Gastroesophageal sphincter (tissue), 4 donors: ENCODE measurements around the gene MX2. TPM values are rescaled to one million over a fixed set of nuclear protein-coding genes. Genes with fewer than 3 reads are reported as not detected.

Experiments used
- ATAC-seq: fragments of 150-250 bp; one replicate; pipeline ENCODE4 v1.9.1; 2016; ENCODE audit warnings: mild to moderate bottlenecking, moderate library complexity
- H3K27ac ChIP-seq, 4 donors: fragments of 200-600 bp; sonication (generic) in 3 of 4; 1 replicate in 3 of 4; 2 replicates in 1 of 4; pipeline ENCODE4 v1.5.1; 2016 to 2019
- H3K27me3 ChIP-seq: fragments of 200-600 bp; sonication (generic); one replicate; pipeline ENCODE4 v1.5.1; 2019
- H3K36me3 ChIP-seq, 2 donors: fragments of 200-600 bp; sonication (generic); one replicate each; pipeline ENCODE4 v1.5.1; 2019; ENCODE audit warnings: control low read depth in 1 of 2
- H3K4me1 ChIP-seq, 3 donors: fragments of 200-600 bp; sonication (generic); 1 replicate in 2 of 3; 2 replicates in 1 of 3; pipeline ENCODE4 v1.5.1; 2016 to 2019; ENCODE audit warnings: control low read depth in 2 of 3
- H3K4me3 ChIP-seq, 2 donors: fragments of 200-600 bp; sonication (generic); one replicate each; pipeline ENCODE4 v1.5.1; 2019; ENCODE audit warnings: mild to moderate bottlenecking in 1 of 2, moderate library complexity in 1 of 2
- H3K9me3 ChIP-seq, 3 donors: fragments of 200-600 bp; sonication (generic); one replicate each; pipeline ENCODE4 v1.5.1; 2017 to 2019; ENCODE audit warnings: control low read depth in 2 of 3
- CTCF ChIP-seq, 4 experiments: fragments of 200-600 bp in 2 of 4; fragments of 450-650 bp in 2 of 4; sonication (generic) in 1 of 4; IDR thresholded peaks; one replicate each; pipeline ENCODE4 v1.5.1; 2017 to 2019; ENCODE audit warnings: antibody characterized with exemption in 4 of 4, mild to moderate bottlenecking in 2 of 4, moderate library complexity in 2 of 4
- EP300 ChIP-seq: sonication (generic); formaldehyde crosslinking; IDR thresholded peaks from one replicate; pipeline ENCODE4 v1.6.1; 2017; ENCODE audit warnings: antibody characterized with exemption, mild to moderate bottlenecking
- POLR2A ChIP-seq, 2 donors: fragments of 450-650 bp; IDR thresholded peaks; one replicate each; pipeline ENCODE4 v1.6.1; 2017; ENCODE audit warnings: antibody characterized with exemption in 2 of 2, mild to moderate bottlenecking in 2 of 2, moderate library complexity in 1 of 2
- POLR2AphosphoS5 ChIP-seq: sonication (generic); formaldehyde crosslinking; IDR thresholded peaks from one replicate; pipeline ENCODE4 v1.6.1; 2017; ENCODE audit warnings: antibody characterized with exemption
- WGBS, 2 donors: methylation state at CpG; one replicate each; pipeline ENCODE4 v1.1.5; 2018; ENCODE audit warnings: low coverage in 1 of 2; 5-methylcytosine and 5-hydroxymethylcytosine counted together
- total RNA-seq, 4 donors: library from RNA; depleted of rRNA; stranded (reverse); fragments of >200 nt; gene quantifications; one replicate each; pipeline ENCODE4 v1.1.0, GENCODE V29; 2016

The MX2 gene
- total RNA-seq, 4 donors from 2014 or later: 7.3 to 16.3 (median 11.2) TPM

GRCh38 chr21:41438425-41439113 is 76.7 kb downstream of the MX2 start:
- Histone ChIP-seq H3K4me3 (no peak overlapping the region), H3K36me3 (peaks cover 2 to 100% of the 10 kb centered on the region in 2 donors), H3K27me3 (no peaks in the 10 kb centered on the region), H3K9me3 (peaks cover 0 to 7% (median 0%) of the 10 kb centered on the region in 3 donors), H3K4me1 (no peaks in the 10 kb centered on the region), H3K27ac (no peak overlapping the region)
- no peak for TF ChIP-seq EP300
- TF ChIP-seq POLR2AphosphoS5: no peak
- TF ChIP-seq POLR2A (IDR thresholded peaks at IDR 0.05): no peak
- no peak for TF ChIP-seq CTCF (IDR thresholded peaks at IDR 0.05)
- ATAC-seq: no peak
- WGBS, 2 donors: 91 to 100% methylated on average over 3 to 7 of the region's 13 CpGs

- TF ChIP-seq POLR2A (IDR thresholded peaks at IDR 0.05) (no peak), EP300 (no peak), POLR2AphosphoS5 (no peak), CTCF (IDR thresholded peaks at IDR 0.05) (no peak)
- H3K27me3 ChIP-seq: no peaks in the 10 kb centered on the region
- ATAC-seq: no peak
- no peaks in the 10 kb centered on the region for H3K4me1 ChIP-seq
- 55 to 78% methylated on average over 3 to 4 of the region's 4 CpGs for WGBS, 2 donors
- H3K36me3 ChIP-seq: peaks cover 2 to 100% of the 10 kb centered on the region in 2 donors
- H3K9me3 ChIP-seq: peaks cover 0 to 7% (median 0%) of the 10 kb centered on the region in 3 donors
- H3K27ac ChIP-seq: no peak overlapping the region
- no peak overlapping the region for H3K4me3 ChIP-seq
These were observed 77.4 kb downstream of the MX2 start for GRCh38 chr21:41439248-41439647.

- Histone ChIP-seq H3K4me1 (no peaks in the 10 kb centered on the region), H3K27me3 (no peaks in the 10 kb centered on the region), H3K36me3 (peaks cover 2 to 100% of the 10 kb centered on the region in 2 donors), H3K9me3 (no peaks in the 10 kb centered on the region), H3K27ac (no peak overlapping the region), H3K4me3 (no peak overlapping the region)
- WGBS, 2 donors: 80 to 94% methylated on average over 1 to 9 of the region's 14 CpGs
- TF ChIP-seq POLR2A (IDR thresholded peaks at IDR 0.05) (no peak), EP300 (no peak), CTCF (IDR thresholded peaks at IDR 0.05) (no peak), POLR2AphosphoS5 (no peak)
- ATAC-seq: no peak
These were observed 79.7 kb downstream of the MX2 start for GRCh38 chr21:41441546-41441945.

- Histone ChIP-seq H3K9me3 (no peaks in the 10 kb centered on the region), H3K27me3 (no peaks in the 10 kb centered on the region), H3K36me3 (peaks cover 2 to 100% of the 10 kb centered on the region in 2 donors), H3K4me1 (no peaks in the 10 kb centered on the region), H3K4me3 (no peak overlapping the region), H3K27ac (no peak overlapping the region)
- TF ChIP-seq CTCF (IDR thresholded peaks at IDR 0.05) (no peak), EP300 (no peak), POLR2AphosphoS5 (no peak), POLR2A (IDR thresholded peaks at IDR 0.05) (no peak)
- no peak for ATAC-seq
- WGBS, 2 donors: 86 to 93% methylated on average over 2 of the region's 2 CpGs
These were observed 80.8 kb downstream of the MX2 start for GRCh38 chr21:41442481-41443186.

GRCh38 chr21:41443562-41443961 is 81.7 kb downstream of the MX2 start:
- H3K4me1 ChIP-seq: no peaks in the 10 kb centered on the region
- ATAC-seq: no peak
- H3K27ac ChIP-seq: no peak overlapping the region
- H3K9me3 ChIP-seq: no peaks in the 10 kb centered on the region
- TF ChIP-seq EP300: no peak
- no peak for TF ChIP-seq POLR2A (IDR thresholded peaks at IDR 0.05)
- no peak for TF ChIP-seq CTCF (IDR thresholded peaks at IDR 0.05)
- no peak for TF ChIP-seq POLR2AphosphoS5
- no peaks in the 10 kb centered on the region for H3K27me3 ChIP-seq
- H3K36me3 ChIP-seq: peaks cover 2 to 100% of the 10 kb centered on the region in 2 donors
- H3K4me3 ChIP-seq: no peak overlapping the region
- 92 to 94% methylated on average over 3 to 4 of the region's 7 CpGs for WGBS, 2 donors
